Measurements from ENCODE around the gene ATAD3A.

Gene ATAD3A

DNA sequence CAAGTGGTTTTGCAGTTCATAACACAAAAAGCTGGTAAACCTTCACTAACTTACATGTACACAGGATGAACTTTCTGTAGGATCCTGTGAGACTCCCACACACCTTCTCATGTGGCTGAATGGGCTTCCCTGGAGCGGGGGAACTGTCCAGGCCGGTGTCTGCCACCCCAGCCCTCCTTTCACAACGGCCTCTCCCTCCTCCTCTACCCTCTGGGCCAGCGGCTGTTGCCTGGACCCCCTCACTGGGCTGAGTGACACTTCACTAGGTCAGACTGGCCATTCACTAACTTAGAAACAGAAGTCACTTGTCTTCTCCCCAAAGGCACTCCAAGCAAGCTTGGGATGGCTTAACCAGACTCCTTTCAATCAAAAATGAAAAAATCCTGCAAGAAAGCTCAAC is 46.6 kb downstream of the ATAD3A start:
- Histone ChIP-seq H3K27ac (ENCODE audit: low read length) (no peak overlapping the region), H3K4me2 (ENCODE audit: low read length) (no peak overlapping the region), H3K79me2 (ENCODE audit: low read length) (no peaks in the 10 kb centered on the region; the same call in 1 of the 2 replicates), H4K20me1 (ENCODE audit: insufficient read depth, low read length) (no peaks in the 10 kb centered on the region), H3K4me3 (ENCODE audit: low read length) (no peak overlapping the region), H3K9ac (ENCODE audit: low read length) (no peak overlapping the region), H3K9me3 (ENCODE audit: insufficient read depth, low read length) (no peaks in the 10 kb centered on the region), H3K27me3 (ENCODE audit: low read depth, low read length) (no peaks in the 10 kb centered on the region), H3K36me3 (replicated peaks; ENCODE audit: low read depth, low read length) (peaks cover 12% of the 10 kb centered on the region), H2AFZ (ENCODE audit: low read depth, low read length) (no peak overlapping the region), H3K4me1 (ENCODE audit: low read length) (no peaks in the 10 kb centered on the region)
- TF ChIP-seq CTCF (IDR thresholded peaks at IDR 0.05; ENCODE audit: low read depth, low read length) = no peak
- no peak for TF ChIP-seq EZH2phosphoT487 (IDR thresholded peaks at IDR 0.05; ENCODE audit: low read depth)

DNA sequence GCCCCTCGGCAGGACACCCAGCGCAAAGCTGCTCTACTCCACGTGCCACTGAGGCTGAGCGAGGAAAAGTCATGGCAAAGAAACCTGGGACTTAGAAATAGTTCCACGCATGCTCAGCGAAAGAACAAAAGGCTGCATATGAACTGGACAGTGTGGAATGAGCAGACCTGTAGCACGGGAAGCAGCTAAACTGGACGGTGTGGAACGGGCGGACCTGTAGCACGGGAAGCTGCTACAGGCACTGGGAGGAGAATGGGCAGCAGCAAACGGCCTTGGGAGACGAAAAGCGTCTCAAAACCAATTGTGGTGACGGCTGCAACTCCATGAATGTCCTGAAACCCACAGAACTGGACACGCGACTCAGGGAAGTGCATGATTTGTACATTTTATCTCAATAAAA is 47.1 kb downstream of the ATAD3A start:
- H3K27me3 ChIP-seq (ENCODE audit: low read depth, low read length) = no peaks in the 10 kb centered on the region
- no peaks in the 10 kb centered on the region for H4K20me1 ChIP-seq (ENCODE audit: insufficient read depth, low read length)
- no peak overlapping the region for H3K4me3 ChIP-seq (ENCODE audit: low read length)
- peaks cover 16% of the 10 kb centered on the region for H3K36me3 ChIP-seq (replicated peaks; ENCODE audit: low read depth, low read length)
- no peak for TF ChIP-seq CTCF (IDR thresholded peaks at IDR 0.05; ENCODE audit: low read depth, low read length)
- no peak for TF ChIP-seq EZH2phosphoT487 (IDR thresholded peaks at IDR 0.05; ENCODE audit: low read depth)
- no peak overlapping the region for H2AFZ ChIP-seq (ENCODE audit: low read depth, low read length)
- no peak overlapping the region for H3K27ac ChIP-seq (ENCODE audit: low read length)
- H3K4me1 ChIP-seq (ENCODE audit: low read length) = no peaks in the 10 kb centered on the region
- no peak overlapping the region for H3K9ac ChIP-seq (ENCODE audit: low read length)
- H3K9me3 ChIP-seq (ENCODE audit: insufficient read depth, low read length) = no peaks in the 10 kb centered on the region
- no peaks in the 10 kb centered on the region; the same call in 1 of the 2 replicates for H3K79me2 ChIP-seq (ENCODE audit: low read length)
- no peak overlapping the region for H3K4me2 ChIP-seq (ENCODE audit: low read length)

DNA sequence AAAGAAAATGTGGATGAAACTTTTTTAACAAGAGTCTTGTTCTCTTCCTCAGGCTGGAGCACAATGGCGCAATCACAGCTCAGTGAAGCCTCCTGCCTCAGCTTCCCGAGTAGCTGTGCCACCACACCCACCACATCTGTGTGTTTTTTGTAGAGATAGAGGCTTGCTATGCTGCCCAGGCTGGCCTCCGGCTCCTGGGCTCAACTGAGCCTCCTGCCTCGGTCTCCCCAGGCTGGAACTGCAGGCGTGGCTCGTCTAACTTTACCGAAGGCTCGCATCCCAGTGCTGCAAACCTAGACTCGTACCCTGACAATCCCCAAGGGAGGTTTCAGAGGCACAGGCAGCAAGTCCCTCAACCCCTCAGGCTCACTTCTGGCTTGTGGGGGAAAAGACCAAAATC is 48.2 kb downstream of the ATAD3A start:
- Histone ChIP-seq H3K9me3 (ENCODE audit: insufficient read depth, low read length) (no peaks in the 10 kb centered on the region), H3K27ac (ENCODE audit: low read length) (no peak overlapping the region), H3K36me3 (replicated peaks; ENCODE audit: low read depth, low read length) (peaks cover 24% of the 10 kb centered on the region), H3K4me2 (ENCODE audit: low read length) (no peak overlapping the region), H2AFZ (ENCODE audit: low read depth, low read length) (no peak overlapping the region), H3K79me2 (ENCODE audit: low read length) (peaks cover 11% of the 10 kb centered on the region), H3K27me3 (ENCODE audit: low read depth, low read length) (no peaks in the 10 kb centered on the region), H3K4me3 (ENCODE audit: low read length) (no peak overlapping the region), H3K9ac (ENCODE audit: low read length) (no peak overlapping the region), H3K4me1 (ENCODE audit: low read length) (no peaks in the 10 kb centered on the region), H4K20me1 (ENCODE audit: insufficient read depth, low read length) (peaks cover 8% of the 10 kb centered on the region)
- no peak for TF ChIP-seq CTCF (IDR thresholded peaks at IDR 0.05; ENCODE audit: low read depth, low read length)
- no peak for TF ChIP-seq EZH2phosphoT487 (IDR thresholded peaks at IDR 0.05; ENCODE audit: low read depth)

GRCh38 chr1:1561801-1562470 is 50.0 kb downstream of the ATAD3A start:
- no peak for TF ChIP-seq EZH2phosphoT487 (IDR thresholded peaks at IDR 0.05; ENCODE audit: low read depth)
- H3K9me3 ChIP-seq (ENCODE audit: insufficient read depth, low read length) = no peaks in the 10 kb centered on the region
- no peak overlapping the region for H3K27ac ChIP-seq (ENCODE audit: low read length)
- H3K4me2 ChIP-seq (ENCODE audit: low read length) = no peak overlapping the region
- H2AFZ ChIP-seq (ENCODE audit: low read depth, low read length) = no peak overlapping the region
- no peak overlapping the region for H3K4me3 ChIP-seq (ENCODE audit: low read length)
- H3K27me3 ChIP-seq (ENCODE audit: low read depth, low read length) = no peaks in the 10 kb centered on the region
- no peak overlapping the region for H3K9ac ChIP-seq (ENCODE audit: low read length)
- H3K4me1 ChIP-seq (ENCODE audit: low read length) = no peaks in the 10 kb centered on the region
- peaks cover 37% of the 10 kb centered on the region for H3K36me3 ChIP-seq (replicated peaks; ENCODE audit: low read depth, low read length)
- H4K20me1 ChIP-seq (ENCODE audit: insufficient read depth, low read length) = peaks cover 23% of the 10 kb centered on the region
- peaks cover 29% of the 10 kb centered on the region for H3K79me2 ChIP-seq (ENCODE audit: low read length)
